Endothelial cell of umbilical vein (primary cell): Measurements from ENCODE around the gene ZNF354C. TPM values are rescaled to one million over a fixed set of nuclear protein-coding genes. Genes with fewer than 3 reads are reported as not detected.

Source experiments
- BruUV-seq: library from RNA; stranded (reverse); fragments of 400-500 nt; replicated peaks from 2 replicates; lab custom pipeline; 2021; lab: Mats Ljungman, UMichigan
- CTCF ChIA-PET: fragments of 300-600, 350-600 bp; sonication (Branson Sonifier 250); formaldehyde crosslinking; loops from one replicate; lab custom pipeline; 2021; ENCODE audit warnings: antibody characterized with exemption, inconsistent platforms; lab: Charles Lee
- POLR2A ChIA-PET: fragments of 300-600, 350-600 bp; sonication (Branson Sonifier 250); formaldehyde crosslinking; loops from one replicate; lab custom pipeline; 2021; ENCODE audit warnings: antibody characterized with exemption, inconsistent platforms; lab: Charles Lee
- DNase-seq: peaks from one replicate; pipeline ENCODE4 v3.0.0-alpha.2; 2011; ENCODE audit warnings: low read depth, low spot score
- FAIRE-seq: peaks from 2 replicates; lab custom pipeline; 2011; peaks lifted over from hg19 to GRCh38; lab: Jason Lieb, UNC
- H2AFZ ChIP-seq: 2 replicates; pipeline ENCODE4 v1.6.0; 2012; ENCODE audit warnings: low read depth, low read length, control low read depth, inconsistent platforms
- H3K27ac ChIP-seq: 2 replicates; pipeline ENCODE4 v1.5.1; 2011; ENCODE audit warnings: low read depth, mild to moderate bottlenecking, control low read depth, low read length, moderate library complexity; ENCODE audit not compliant: insufficient read depth
- H3K27me3 ChIP-seq, 2 experiments: 2 replicates each; pipeline versions ENCODE4 v1.6.0 to v1.6.1; 2011; ENCODE audit warnings: low read length in 2 of 2, mixed read lengths in 1 of 2; ENCODE audit not compliant: control insufficient read depth in 2 of 2, insufficient read depth in 2 of 2
- H3K36me3 ChIP-seq, 2 experiments: 2 replicates in 1 of 2; 3 replicates in 1 of 2; pipeline ENCODE4 v1.5.1; 2011; ENCODE audit warnings: low read length in 2 of 2, mild to moderate bottlenecking in 1 of 2, moderate library complexity in 1 of 2; ENCODE audit not compliant: control insufficient read depth in 2 of 2, insufficient read depth in 2 of 2; ENCODE audit errors: extremely low read depth in 1 of 2
- H3K4me1 ChIP-seq: 3 replicates; pipeline ENCODE4 v1.5.1; 2011; ENCODE audit warnings: mild to moderate bottlenecking, low read length; ENCODE audit not compliant: control insufficient read depth, insufficient read depth; ENCODE audit errors: extremely low read depth
- H3K4me2 ChIP-seq: 2 replicates; pipeline ENCODE4 v1.6.1; 2011; ENCODE audit warnings: low read length, control low read depth, mixed read lengths; ENCODE audit not compliant: insufficient read depth
- H3K4me3 ChIP-seq, 3 experiments: fragments of 200-600 bp in 1 of 3; sonication (generic), shearing (Covaris generic) in 1 of 3; replicated peaks in 1 of 3; 2 replicates each; pipeline ENCODE4 v1.5.1; 2011 to 2016; ENCODE audit warnings: control low read depth in 3 of 3, low read length in 3 of 3, mild to moderate bottlenecking in 2 of 3, inconsistent platforms in 1 of 3, low read depth in 1 of 3, moderate library complexity in 1 of 3; ENCODE audit not compliant: insufficient read depth in 1 of 3
- H3K79me2 ChIP-seq: 2 replicates; pipeline ENCODE4 v1.6.0; 2012; ENCODE audit warnings: low read length, inconsistent platforms; ENCODE audit not compliant: control insufficient read depth, insufficient read depth
- H3K9ac ChIP-seq: replicated peaks from 2 replicates; pipeline ENCODE3; 2011; ENCODE audit warnings: low read length, control low read depth; ENCODE audit not compliant: insufficient read depth; ENCODE audit errors: extremely low read depth
- H3K9me1 ChIP-seq: replicated peaks from 3 replicates; pipeline ENCODE4 v1.6.0; 2011; ENCODE audit warnings: mild to moderate bottlenecking, low read length; ENCODE audit not compliant: control insufficient read depth, insufficient read depth; ENCODE audit errors: extremely low read depth
- H3K9me3 ChIP-seq: replicated peaks from 2 replicates; pipeline ENCODE4 v1.5.1; 2012; ENCODE audit warnings: low read length, inconsistent platforms; ENCODE audit not compliant: control insufficient read depth, insufficient read depth
- H4K20me1 ChIP-seq: replicated peaks from 2 replicates; pipeline ENCODE3; 2011; ENCODE audit warnings: mild to moderate bottlenecking, low read length; ENCODE audit not compliant: control insufficient read depth, insufficient read depth; ENCODE audit errors: extremely low read depth
- EZH2 ChIP-seq: IDR thresholded peaks from 2 replicates; pipeline ENCODE4 v1.6.1; 2012; ENCODE audit warnings: borderline replicate concordance, low read depth, mild to moderate bottlenecking, moderate library complexity, low read length, inconsistent platforms; ENCODE audit not compliant: severe bottlenecking
- FOS ChIP-seq: IDR thresholded peaks from 2 replicates; pipeline ENCODE4 v1.6.1; 2011; ENCODE audit warnings: mild to moderate bottlenecking, low read length, moderate library complexity, borderline replicate concordance; ENCODE audit not compliant: insufficient read depth
- GATA2 ChIP-seq: IDR thresholded peaks from 2 replicates; pipeline ENCODE4 v1.7.0; 2011; ENCODE audit warnings: low read depth, mild to moderate bottlenecking, moderate library complexity, mixed read lengths, low read length; ENCODE audit not compliant: insufficient read length, insufficient read depth
- JUN ChIP-seq: IDR thresholded peaks from 2 replicates; pipeline ENCODE4 v1.6.1; 2011; ENCODE audit warnings: borderline replicate concordance, low read depth; ENCODE audit not compliant: insufficient read length, insufficient read depth
- MYC ChIP-seq: IDR thresholded peaks from one replicate; pipeline ENCODE4 v1.6.1; 2011; ENCODE audit warnings: mild to moderate bottlenecking, low read depth, low read length
- POLR2A ChIP-seq: IDR thresholded peaks from 2 replicates; pipeline ENCODE4 v1.6.1; 2012; ENCODE audit warnings: low read depth, mild to moderate bottlenecking, control low read depth, low read length
- POLR2AphosphoS5 ChIP-seq: IDR thresholded peaks from 2 replicates; pipeline ENCODE4 v1.6.1; 2012; ENCODE audit warnings: low read depth, mild to moderate bottlenecking, control low read depth, low read length, moderate library complexity; ENCODE audit not compliant: insufficient read depth
- dilution Hi-C: fragments of 300-500 bp; cut with MboI; formaldehyde crosslinking; loops from one replicate; pipeline ENCODE4 v1.15.0; 2019; ENCODE audit warnings: low sequenced_read_pairs; ENCODE audit not compliant: extremely low pct_ligation_motif_present
- intact Hi-C: fragments of 100-400 bp; cut with micrococcal nuclease; formaldehyde crosslinking; loops from one replicate; pipeline ENCODE4 v1.10.0; 2022
- polyA plus RNA-seq, 4 experiments: library from polyadenylated mRNA; depleted of rRNA in 3 of 4; stranded (reverse) in 3 of 4; unstranded in 1 of 4; fragments of >200 nt; gene quantifications; 2 replicates each; pipeline versions ENCODE4 v1.2.1 to v1.2.3, GENCODE V29; 2011 to 2012; ENCODE audit warnings: missing spikeins in 1 of 4
- total RNA-seq: library from RNA; stranded (reverse); gene quantifications from 2 replicates; pipeline ENCODE4 v1.2.3, GENCODE V29; 2021
- TF ChIP-seq, protein P1 (sequence below): IDR thresholded peaks from 2 replicates; pipeline ENCODE4 v1.6.1; 2011; ENCODE audit not compliant: insufficient read depth, insufficient read length
- TF ChIP-seq, protein P2 (sequence below), 2 donors: IDR thresholded peaks; 1 replicate in 1 of 2; 2 replicates in 1 of 2; pipeline ENCODE4 v1.5.1; 2011; ENCODE audit warnings: low read length in 2 of 2, mild to moderate bottlenecking in 2 of 2, moderate library complexity in 2 of 2, control low read depth in 1 of 2, inconsistent platforms in 1 of 2, low read depth in 1 of 2; ENCODE audit not compliant: insufficient read depth in 1 of 2; ENCODE audit errors: extremely low read depth in 1 of 2

Gene ZNF354C
- total and polyA plus RNA-seq, 2 donors (not counting 3 experiments of a cell fraction or from before 2014, with no cell fraction given), result 1.5 to 4.7 TPM

DNA sequence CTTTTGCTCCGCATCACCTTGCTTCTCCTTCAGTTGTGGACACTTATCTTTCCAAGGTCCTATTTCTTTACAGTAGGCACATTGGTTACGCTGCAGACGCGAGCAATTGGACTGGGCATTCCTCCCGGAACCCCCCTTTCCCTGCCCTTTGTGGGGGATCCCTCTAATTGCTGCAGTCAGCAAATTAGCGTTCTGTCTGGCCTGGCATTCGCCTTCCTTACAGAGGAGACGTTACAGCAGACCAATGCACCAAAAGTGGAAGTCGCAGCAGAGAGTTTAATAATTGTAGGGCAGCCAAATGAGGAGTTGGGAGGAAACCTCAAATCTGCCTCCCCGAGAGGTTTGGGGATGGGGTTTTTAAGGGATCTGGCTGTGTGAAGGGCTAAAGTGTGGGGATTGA is 5.3 kb upstream of the ZNF354C start:
- ChIA-PET POLR2A (no interaction called here), CTCF (no interaction called here)
- dilution Hi-C loops, result no loop called here
- H3K79me2 ChIP-seq, result no peaks in the 10 kb centered on the region
- no peaks in the 10 kb centered on the region for H3K27me3 ChIP-seq
- H3K36me3 ChIP-seq, result no peaks in the 10 kb centered on the region
- no peak for DNase-seq
- no peaks in the 10 kb centered on the region for H3K9me1 ChIP-seq
- H3K4me2 ChIP-seq, result no peak overlapping the region
- peaks cover 2% of the 10 kb centered on the region for H3K4me1 ChIP-seq
- no peak overlapping the region for H3K4me3 ChIP-seq
- BruUV-seq, result no TSS peak
- H2AFZ ChIP-seq, result no peak overlapping the region
- H3K27ac ChIP-seq, result no peak overlapping the region
- intact Hi-C loops, result no loop called here
- no peak overlapping the region for H3K9ac ChIP-seq
- no peaks in the 10 kb centered on the region for H4K20me1 ChIP-seq
- TF ChIP-seq, protein P1, sequence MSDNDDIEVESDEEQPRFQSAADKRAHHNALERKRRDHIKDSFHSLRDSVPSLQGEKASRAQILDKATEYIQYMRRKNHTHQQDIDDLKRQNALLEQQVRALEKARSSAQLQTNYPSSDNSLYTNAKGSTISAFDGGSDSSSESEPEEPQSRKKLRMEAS, result no peak
- no peak for TF ChIP-seq FOS
- TF ChIP-seq GATA2, result no peak
- no peak for TF ChIP-seq POLR2A
- no peak for TF ChIP-seq JUN
- TF ChIP-seq EZH2, result no peak
- no peak for TF ChIP-seq MYC
- TF ChIP-seq, protein P2, sequence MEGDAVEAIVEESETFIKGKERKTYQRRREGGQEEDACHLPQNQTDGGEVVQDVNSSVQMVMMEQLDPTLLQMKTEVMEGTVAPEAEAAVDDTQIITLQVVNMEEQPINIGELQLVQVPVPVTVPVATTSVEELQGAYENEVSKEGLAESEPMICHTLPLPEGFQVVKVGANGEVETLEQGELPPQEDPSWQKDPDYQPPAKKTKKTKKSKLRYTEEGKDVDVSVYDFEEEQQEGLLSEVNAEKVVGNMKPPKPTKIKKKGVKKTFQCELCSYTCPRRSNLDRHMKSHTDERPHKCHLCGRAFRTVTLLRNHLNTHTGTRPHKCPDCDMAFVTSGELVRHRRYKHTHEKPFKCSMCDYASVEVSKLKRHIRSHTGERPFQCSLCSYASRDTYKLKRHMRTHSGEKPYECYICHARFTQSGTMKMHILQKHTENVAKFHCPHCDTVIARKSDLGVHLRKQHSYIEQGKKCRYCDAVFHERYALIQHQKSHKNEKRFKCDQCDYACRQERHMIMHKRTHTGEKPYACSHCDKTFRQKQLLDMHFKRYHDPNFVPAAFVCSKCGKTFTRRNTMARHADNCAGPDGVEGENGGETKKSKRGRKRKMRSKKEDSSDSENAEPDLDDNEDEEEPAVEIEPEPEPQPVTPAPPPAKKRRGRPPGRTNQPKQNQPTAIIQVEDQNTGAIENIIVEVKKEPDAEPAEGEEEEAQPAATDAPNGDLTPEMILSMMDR (IDR thresholded peaks at IDR 0.05; ENCODE audit: extremely low read depth in 1 of 2, insufficient read depth in 1 of 2, low read depth in 1 of 2, low read length in 2 of 2), result no peak
- no peak for TF ChIP-seq POLR2AphosphoS5
- no peak for FAIRE-seq
- no peaks in the 10 kb centered on the region for H3K9me3 ChIP-seq
